HK-2 (cell line): ENCODE measurements around the gene ZFR.
"Not testable (repeated sequence)": the region's sequence is repeated elsewhere in the genome, so short reads cannot be mapped to it uniquely, and the experiment has no call there.

Experiments
- DNase-seq: peaks from one replicate; pipeline ENCODE4 v3.0.0-alpha.2; 2018; ENCODE audit not compliant: unreplicated experiment

Gene ZFR

GRCh38 chr5:32321787-32322186 lies 122.8 kb downstream of the ZFR start:
- not testable (repeated sequence) for DNase-seq

GRCh38 chr5:32320576-32320975 lies 124.0 kb downstream of the ZFR start:
- DNase-seq = no peak

DNA sequence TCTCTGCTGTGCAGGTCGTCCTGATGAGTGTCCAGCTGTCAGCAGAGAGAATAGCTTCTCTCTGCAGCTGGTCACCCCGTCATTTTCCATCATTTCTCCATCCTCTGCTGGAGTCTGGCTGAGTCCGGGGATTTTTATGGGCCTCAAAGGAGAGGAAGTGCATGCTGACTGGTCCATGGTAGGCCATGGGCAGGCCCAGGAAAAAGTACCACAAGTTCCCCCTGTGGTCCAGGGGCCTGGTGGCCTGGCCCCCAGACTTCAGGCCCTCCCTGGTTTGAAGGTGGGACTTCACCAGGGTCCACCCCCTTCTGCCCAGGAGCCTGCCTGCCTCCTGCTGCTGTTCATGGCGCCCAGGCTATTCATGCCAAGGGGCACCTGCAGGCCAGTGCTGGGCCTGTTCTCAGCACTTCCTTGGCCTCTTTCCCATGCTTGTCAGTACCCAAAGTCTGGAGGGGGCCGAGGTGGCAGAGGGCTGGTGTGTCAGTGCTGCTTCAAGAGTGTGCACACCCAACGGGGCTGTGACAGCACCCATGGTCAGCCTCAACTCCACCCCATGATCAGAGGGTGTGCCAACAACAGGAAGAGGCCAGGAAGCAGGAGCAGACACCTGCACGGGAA lies 124.5 kb downstream of the ZFR start:
- DNase-seq = no peak

- no peak for DNase-seq
These were observed 125.1 kb downstream of the ZFR start for GRCh38 chr5:32319392-32319791.

DNA sequence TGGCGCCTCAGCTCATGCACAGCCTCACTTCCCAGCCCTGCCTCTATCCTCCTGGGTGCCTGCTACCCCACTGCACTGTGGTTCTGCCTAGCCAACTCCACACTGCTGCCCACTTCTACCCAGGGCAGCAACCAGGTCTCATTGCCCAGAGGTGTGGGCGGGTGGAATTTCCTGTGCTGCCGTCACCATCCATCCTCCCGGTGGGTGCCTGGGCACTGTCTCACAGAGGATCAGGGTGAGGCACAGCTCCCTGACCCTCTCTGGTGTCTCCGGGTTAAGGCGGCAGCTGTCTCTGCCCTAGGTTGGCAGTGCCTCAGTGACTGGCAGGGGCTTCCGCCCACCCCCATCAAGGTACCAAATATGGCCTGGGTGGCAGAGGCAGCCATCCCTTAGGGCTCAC lies 127.5 kb downstream of the ZFR start:
- DNase-seq = no peak

GRCh38 chr5:32315221-32316014 lies 129.1 kb downstream of the ZFR start:
- DNase-seq = no peak

- no peak for DNase-seq
These were observed 129.9 kb downstream of the ZFR start for GRCh38 chr5:32314658-32315057.

DNA sequence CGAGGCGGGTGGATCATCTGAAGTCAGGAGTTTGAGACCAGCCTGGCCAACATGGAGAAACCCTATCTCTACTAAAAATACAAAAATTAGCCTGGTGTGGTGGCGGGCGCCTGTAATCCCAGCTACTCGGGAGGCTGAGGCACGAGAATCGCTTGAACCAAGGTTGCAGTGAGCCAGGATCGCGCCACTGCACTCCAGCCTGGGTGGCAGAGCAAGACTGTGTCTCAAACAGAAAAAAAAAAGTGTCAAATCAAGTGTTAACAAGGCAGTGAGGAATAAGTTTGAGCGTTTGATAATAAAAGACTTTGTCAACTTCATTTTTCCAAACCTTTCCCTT lies 130.4 kb downstream of the ZFR start:
- not testable (repeated sequence) for DNase-seq

DNA sequence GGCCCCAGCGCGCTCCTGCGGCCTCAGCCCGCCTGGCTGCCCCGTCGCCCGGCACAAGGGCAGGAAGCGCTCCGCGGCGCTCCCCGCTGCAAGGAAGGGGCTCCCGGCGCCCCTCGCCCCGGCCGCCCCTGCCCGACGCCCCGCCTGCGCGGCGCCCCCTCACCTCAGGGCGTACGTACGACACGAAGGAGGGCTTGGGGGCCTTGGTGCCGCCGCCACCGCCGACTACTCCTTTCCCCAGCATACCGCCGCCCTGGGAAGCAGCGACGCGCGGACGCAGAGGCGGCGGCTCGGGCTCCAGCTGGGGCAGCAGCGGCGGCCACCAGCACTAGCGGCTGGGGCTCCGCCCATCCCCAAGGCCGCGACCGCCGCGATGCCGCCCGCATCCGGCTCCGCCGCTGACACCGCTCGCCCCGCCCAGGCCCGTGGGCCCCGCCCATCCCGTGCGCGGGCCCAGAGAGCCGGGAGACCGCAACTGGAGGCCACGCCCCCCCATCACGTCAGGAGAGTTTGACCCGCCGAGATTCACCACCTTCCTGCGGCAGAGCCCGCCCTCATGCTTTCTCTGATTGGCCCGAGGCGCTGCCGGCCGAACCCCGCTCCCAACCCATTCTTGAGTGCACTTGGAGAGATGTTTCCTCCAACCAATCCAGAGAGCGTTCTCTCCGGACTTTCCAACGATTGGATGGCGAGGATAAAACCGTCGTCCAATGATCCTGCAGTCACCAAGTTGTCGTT lies 131.8 kb downstream of the ZFR start, which contains the start of gene MTMR12:
TSS of gene MTMR12 (minus strand) at position 345 of the 738 bp plus-strand sequence. CDS start at position 244, 101 bp downstream.
- DNase-seq = peak; percentile 99

DNA sequence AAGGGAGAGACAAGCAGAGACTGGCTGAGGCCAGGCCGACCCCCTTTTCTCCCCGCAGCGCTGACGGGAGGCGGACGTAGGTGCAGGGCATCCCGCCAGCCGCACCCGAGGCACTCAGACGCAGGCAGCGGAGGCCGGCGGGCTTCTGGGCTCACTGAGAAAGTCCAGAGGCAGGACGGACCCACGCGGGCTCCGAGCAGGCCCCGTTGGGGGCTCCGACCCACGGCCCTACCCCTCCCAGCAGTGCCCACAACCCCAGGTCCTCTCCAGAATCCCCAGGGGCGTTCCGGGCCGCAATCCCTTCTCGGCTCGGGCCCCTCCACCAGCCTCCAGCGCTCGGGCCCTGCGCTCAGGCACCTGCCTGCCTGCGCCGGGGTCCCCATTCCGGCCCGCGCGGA lies 132.3 kb downstream of the ZFR start:
- DNase-seq = peak; percentile 71

DNA sequence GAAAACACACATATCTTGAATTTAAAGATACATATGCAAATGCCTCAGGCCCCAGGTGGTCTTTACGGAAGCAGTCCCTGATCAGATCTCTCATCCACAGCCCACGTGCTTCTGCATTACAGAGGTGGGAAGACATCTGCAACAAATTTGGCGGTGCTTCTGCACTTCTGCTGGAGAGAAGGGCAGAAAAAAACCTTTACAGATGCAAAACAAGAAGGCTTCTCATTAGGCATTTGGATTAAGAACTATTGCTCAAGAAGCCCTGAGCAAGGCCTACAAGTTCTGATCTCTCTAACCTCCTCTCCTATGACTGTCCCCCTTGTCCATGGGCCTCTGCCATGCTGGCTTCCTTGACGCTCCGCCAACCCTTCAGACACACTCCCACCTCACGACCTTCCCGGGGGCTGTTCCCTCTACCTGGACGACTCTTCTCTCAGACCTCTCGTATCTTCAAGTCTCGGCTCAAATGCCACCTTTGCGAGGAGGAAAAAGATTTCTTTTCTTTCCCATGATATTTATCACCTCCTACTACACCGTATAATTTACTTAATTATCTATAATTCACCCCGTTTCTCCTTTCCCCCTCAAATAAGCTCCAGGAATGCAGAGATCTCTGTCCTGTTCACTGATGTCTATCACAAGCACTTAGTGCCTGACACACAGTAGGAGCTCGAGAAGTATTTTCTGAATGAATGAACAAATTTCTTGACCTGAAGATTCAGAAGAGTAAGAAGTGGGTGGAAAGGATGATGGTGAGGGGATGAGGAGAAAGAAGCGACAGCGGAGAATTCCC lies 132.9 kb downstream of the ZFR start:
- DNase-seq = no peak

DNA sequence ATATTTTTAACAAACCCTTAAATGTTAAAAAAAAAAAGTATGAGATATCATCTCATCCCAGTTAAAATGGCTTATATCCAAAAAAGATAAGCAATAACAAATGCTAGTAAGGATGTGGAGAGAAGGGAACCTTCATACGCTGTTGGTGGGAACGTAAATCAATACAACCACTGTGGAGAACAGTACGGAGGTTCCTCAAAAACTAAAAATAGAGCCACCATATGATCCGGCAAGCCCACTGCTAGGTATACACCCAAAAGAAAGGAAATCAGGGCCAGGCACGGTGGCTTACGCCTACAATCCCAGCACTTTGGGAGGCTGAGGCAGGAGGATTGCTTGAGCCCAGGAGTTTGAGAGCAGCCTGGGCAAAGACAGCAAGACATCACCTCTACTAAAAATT lies 134.8 kb downstream of the ZFR start:
- no peak for DNase-seq

GRCh38 chr5:32308946-32309345 lies 135.6 kb downstream of the ZFR start:
- DNase-seq = no peak

- no peak for DNase-seq
These were observed 136.8 kb downstream of the ZFR start for GRCh38 chr5:32307769-32308194.

- DNase-seq = no peak
These were observed 139.9 kb downstream of the ZFR start for GRCh38 chr5:32304622-32305021.
